HepG2 (cell line): Measurements from ENCODE around the gene NOL4L. TPM values are rescaled to one million over a fixed set of nuclear protein-coding genes. Genes with fewer than 3 reads are reported as not detected.

ENCODE experiments used
- ELF1 ChIP-seq: sonication (generic); formaldehyde crosslinking; IDR thresholded peaks from 2 replicates; pipeline ENCODE4 v1.4.0; 2020; ENCODE audit warnings: missing genetic modification reagents
- FOXA1 ChIP-seq, 2 experiments: fragments of 450-650 bp in 1 of 2; sonication (generic) in 1 of 2; formaldehyde crosslinking in 1 of 2; IDR thresholded peaks; 2 replicates each; pipeline versions ENCODE4 v1.4.0 to v1.6.1; 2016 to 2020; ENCODE audit warnings: missing genetic modification reagents in 1 of 2
- HNF4G ChIP-seq, 2 experiments: sonication (generic) in 1 of 2; formaldehyde crosslinking in 1 of 2; IDR thresholded peaks; 2 replicates each; pipeline versions ENCODE4 v1.4.0 to v1.6.1; 2011 to 2020; ENCODE audit warnings: borderline replicate concordance in 2 of 2, low read depth in 2 of 2, mild to moderate bottlenecking in 2 of 2, low read length in 1 of 2, missing genetic modification reagents in 1 of 2, moderate library complexity in 1 of 2
- NONO ChIP-seq, 2 experiments: fragments of 450-650 bp in 1 of 2; sonication (generic) in 1 of 2; formaldehyde crosslinking in 1 of 2; IDR thresholded peaks in 1 of 2; conservative IDR thresholded peaks in 1 of 2; 2 replicates each; pipeline versions ENCODE4 v1.6.1 to v1.8.0; 2017 to 2022; ENCODE audit warnings: mild to moderate bottlenecking in 1 of 2, missing genetic modification reagents in 1 of 2, moderate library complexity in 1 of 2
- NRL ChIP-seq: sonication (generic); formaldehyde crosslinking; IDR thresholded peaks from 2 replicates; pipeline ENCODE4 v1.5.0; 2020; ENCODE audit warnings: missing genetic modification reagents, mild to moderate bottlenecking, moderate library complexity, borderline replicate concordance
- PITX1 ChIP-seq: sonication (generic); formaldehyde crosslinking; IDR thresholded peaks from 2 replicates; pipeline ENCODE4 v1.5.1; 2020; ENCODE audit warnings: mild to moderate bottlenecking, missing genetic modification reagents
- POGZ ChIP-seq: sonication (generic); formaldehyde crosslinking; IDR thresholded peaks from 2 replicates; pipeline ENCODE4 v1.4.0; 2020; ENCODE audit warnings: mild to moderate bottlenecking, missing genetic modification reagents
- RARA ChIP-seq: IDR thresholded peaks from 2 replicates; pipeline ENCODE4 v1.6.1; 2016; ENCODE audit warnings: missing genetic modification reagents, missing compliant biosample characterization
- RBAK ChIP-seq: sonication (generic); formaldehyde crosslinking; IDR thresholded peaks from 2 replicates; pipeline ENCODE4 v1.5.1; 2020; ENCODE audit warnings: mild to moderate bottlenecking, missing genetic modification reagents
- ZBTB25 ChIP-seq: IDR thresholded peaks from 2 replicates; pipeline ENCODE4 v1.6.1; 2018; ENCODE audit warnings: missing genetic modification reagents
- ZBTB7B ChIP-seq: sonication (generic); formaldehyde crosslinking; IDR thresholded peaks from 2 replicates; pipeline ENCODE4 v1.4.0; 2020; ENCODE audit warnings: missing genetic modification reagents
- ZFY ChIP-seq: sonication (generic); formaldehyde crosslinking; IDR thresholded peaks from 2 replicates; pipeline ENCODE4 v1.4.0; 2020; ENCODE audit warnings: missing genetic modification reagents
- ZNF121 ChIP-seq: sonication (generic); formaldehyde crosslinking; IDR thresholded peaks from 2 replicates; pipeline ENCODE4 v1.5.0; 2020; ENCODE audit warnings: mild to moderate bottlenecking, missing genetic modification reagents
- ZNF264 ChIP-seq: sonication (generic); formaldehyde crosslinking; IDR thresholded peaks from 2 replicates; pipeline ENCODE4 v1.4.0; 2020; ENCODE audit warnings: missing genetic modification reagents
- ZNF331 ChIP-seq: sonication (generic); formaldehyde crosslinking; IDR thresholded peaks from 2 replicates; pipeline ENCODE4 v1.4.0; 2020; ENCODE audit warnings: missing genetic modification reagents
- ZNF367 ChIP-seq: sonication (generic); formaldehyde crosslinking; IDR thresholded peaks from 2 replicates; pipeline ENCODE4 v1.4.0; 2020; ENCODE audit warnings: missing genetic modification reagents, borderline replicate concordance
- ZNF431 ChIP-seq: sonication (generic); formaldehyde crosslinking; IDR thresholded peaks from 2 replicates; pipeline ENCODE4 v1.9.0; 2022; ENCODE audit warnings: missing genetic modification reagents, low read depth, mild to moderate bottlenecking, borderline replicate concordance
- ZNF660 ChIP-seq: sonication (generic); formaldehyde crosslinking; IDR thresholded peaks from 2 replicates; pipeline ENCODE4 v1.5.1; 2020; ENCODE audit warnings: mild to moderate bottlenecking, low read depth, missing genetic modification reagents, borderline replicate concordance
- ZNF816 ChIP-seq: sonication (generic); formaldehyde crosslinking; IDR thresholded peaks from 2 replicates; pipeline ENCODE4 v1.8.0; 2022; ENCODE audit warnings: missing genetic modification reagents, mild to moderate bottlenecking, borderline replicate concordance
- polyA plus RNA-seq, 8 experiments: library from polyadenylated mRNA; depleted of rRNA in 3 of 8; stranded (reverse) in 7 of 8; unstranded in 1 of 8; fragments of >200 nt; fragmentation: Illumina TruSeq in 4 of 8; extraction: Trizol in 4 of 8; gene quantifications; 2 replicates each; pipeline versions ENCODE4 v1.2.1 to v1.2.3, GENCODE V29; 2011 to 2016; ENCODE audit warnings: low read depth in 4 of 8, missing spikeins in 1 of 8, mixed read lengths in 1 of 8; ENCODE audit not compliant: insufficient read depth in 1 of 8
- total RNA-seq, 5 experiments: library from RNA; depleted of rRNA; stranded (reverse); fragments of >200 nt; fragmentation: Illumina TruSeq; extraction: Trizol; gene quantifications; 2 replicates each; pipeline ENCODE4 v1.2.3, GENCODE V29; 2016; ENCODE audit warnings: low read depth in 1 of 5
- TF ChIP-seq, protein P1 (sequence below): sonication (generic); IDR thresholded peaks from 2 replicates; pipeline ENCODE4 v1.6.1; 2016; ENCODE audit warnings: low read depth, borderline replicate concordance
- TF ChIP-seq, protein P2 (sequence below): sonication (generic); formaldehyde crosslinking; conservative IDR thresholded peaks from 2 replicates; pipeline ENCODE4 v1.4.0; 2020; ENCODE audit warnings: missing genetic modification reagents
- TF ChIP-seq, protein P3 (sequence below): sonication (generic); formaldehyde crosslinking; IDR thresholded peaks from 2 replicates; pipeline ENCODE4 v1.4.0; 2020; ENCODE audit warnings: mild to moderate bottlenecking, missing genetic modification reagents

Gene NOL4L
- total and polyA plus RNA-seq, 2 of the 13 experiments (the other 11 are each of a cell fraction or from before 2014, with no cell fraction given) = 16.6 to 35.4 TPM

GRCh38 chr20:32582659-32583580 lies 2.2 kb downstream of the NOL4L start (continued):
- TF ChIP-seq NONO (IDR thresholded peaks at IDR 0.05) (no peak), NONO (CRISPR knock-in tag; conservative IDR thresholded peaks at IDR 0.05) (no peak; the same call in 1 of the 2 replicates), ZNF331 (peak; percentile 51; the same call in 1 of the 2 replicates), ZNF660 (no peak), ZNF367 (no peak), RBAK (CRISPR knock-in tag) (no peak), NRL (CRISPR knock-in tag) (no peak), ZFY (peak; percentile 69), FOXA1 (IDR thresholded peaks at IDR 0.05) (no peak), FOXA1 (CRISPR knock-in tag; IDR thresholded peaks at IDR 0.05) (no peak), ZNF121 (CRISPR knock-in tag) (no peak), RARA (CRISPR knock-in tag) (peak; percentile 45; the same call in 1 of the 2 replicates), HNF4G (IDR thresholded peaks at IDR 0.05; ENCODE audit: borderline replicate concordance, low read depth, low read length) (0 out of 2 replicates have a peak, but pooled peaks have one; percentile 2), HNF4G (CRISPR knock-in tag; IDR thresholded peaks at IDR 0.05; ENCODE audit: borderline replicate concordance, low read depth) (no peak), ZNF264 (CRISPR knock-in tag) (no peak), POGZ (0 out of 2 replicates have a peak, but pooled peaks have one; percentile 14), ZNF431 (CRISPR knock-in tag) (no peak), ZBTB25 (CRISPR knock-in tag) (peak; percentile 82), ELF1 (CRISPR knock-in tag) (no peak), ZBTB7B (CRISPR knock-in tag) (no peak; the same call in 1 of the 2 replicates), ZNF816 (CRISPR knock-in tag) (peak; percentile 87; the same call in 1 of the 2 replicates), PITX1 (CRISPR knock-in tag) (no peak)
- TF ChIP-seq, protein P1, sequence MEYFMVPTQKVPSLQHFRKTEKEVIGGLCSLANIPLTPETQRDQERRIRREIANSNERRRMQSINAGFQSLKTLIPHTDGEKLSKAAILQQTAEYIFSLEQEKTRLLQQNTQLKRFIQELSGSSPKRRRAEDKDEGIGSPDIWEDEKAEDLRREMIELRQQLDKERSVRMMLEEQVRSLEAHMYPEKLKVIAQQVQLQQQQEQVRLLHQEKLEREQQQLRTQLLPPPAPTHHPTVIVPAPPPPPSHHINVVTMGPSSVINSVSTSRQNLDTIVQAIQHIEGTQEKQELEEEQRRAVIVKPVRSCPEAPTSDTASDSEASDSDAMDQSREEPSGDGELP = no peak
- TF ChIP-seq, protein P2, sequence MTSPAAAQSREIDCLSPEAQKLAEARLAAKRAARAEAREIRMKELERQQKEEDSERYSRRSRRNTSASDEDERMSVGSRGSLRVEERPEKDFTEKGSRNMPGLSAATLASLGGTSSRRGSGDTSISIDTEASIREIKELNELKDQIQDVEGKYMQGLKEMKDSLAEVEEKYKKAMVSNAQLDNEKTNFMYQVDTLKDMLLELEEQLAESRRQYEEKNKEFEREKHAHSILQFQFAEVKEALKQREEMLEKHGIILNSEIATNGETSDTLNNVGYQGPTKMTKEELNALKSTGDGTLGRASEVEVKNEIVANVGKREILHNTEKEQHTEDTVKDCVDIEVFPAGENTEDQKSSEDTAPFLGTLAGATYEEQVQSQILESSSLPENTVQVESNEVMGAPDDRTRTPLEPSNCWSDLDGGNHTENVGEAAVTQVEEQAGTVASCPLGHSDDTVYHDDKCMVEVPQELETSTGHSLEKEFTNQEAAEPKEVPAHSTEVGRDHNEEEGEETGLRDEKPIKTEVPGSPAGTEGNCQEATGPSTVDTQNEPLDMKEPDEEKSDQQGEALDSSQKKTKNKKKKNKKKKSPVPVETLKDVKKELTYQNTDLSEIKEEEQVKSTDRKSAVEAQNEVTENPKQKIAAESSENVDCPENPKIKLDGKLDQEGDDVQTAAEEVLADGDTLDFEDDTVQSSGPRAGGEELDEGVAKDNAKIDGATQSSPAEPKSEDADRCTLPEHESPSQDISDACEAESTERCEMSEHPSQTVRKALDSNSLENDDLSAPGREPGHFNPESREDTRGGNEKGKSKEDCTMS = no peak
- TF ChIP-seq, protein P3, sequence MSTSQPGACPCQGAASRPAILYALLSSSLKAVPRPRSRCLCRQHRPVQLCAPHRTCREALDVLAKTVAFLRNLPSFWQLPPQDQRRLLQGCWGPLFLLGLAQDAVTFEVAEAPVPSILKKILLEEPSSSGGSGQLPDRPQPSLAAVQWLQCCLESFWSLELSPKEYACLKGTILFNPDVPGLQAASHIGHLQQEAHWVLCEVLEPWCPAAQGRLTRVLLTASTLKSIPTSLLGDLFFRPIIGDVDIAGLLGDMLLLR (CRISPR knock-in tag) = 0 out of 2 replicates have a peak, but pooled peaks have one; percentile 54
